HEK293 (cell line): ENCODE measurements around the gene KRTAP10-6.
"Not testable (repeated sequence)": the region's sequence is repeated elsewhere in the genome, so short reads cannot be mapped to it uniquely, and the experiment has no call there.

Experiments used
- CTCF ChIA-PET: fragments of 350-600 bp; formaldehyde crosslinking; extraction: SDS; loops from one replicate; lab custom pipeline; 2021; ENCODE audit warnings: antibody characterized with exemption; lab: Yijun Ruan, JAX
- POLR2A ChIA-PET: fragments of 300-600 bp; formaldehyde crosslinking; extraction: SDS; loops from one replicate; lab custom pipeline; 2020; ENCODE audit warnings: antibody characterized with exemption, inconsistent platforms; lab: Yijun Ruan, JAX
- H3K27ac ChIP-seq: fragments of 200-500 bp; sonication (Bioruptor generic); 2 replicates; pipeline ENCODE4 v1.5.1; 2014; ENCODE audit warnings: low read depth, low read length, control low read depth, inconsistent platforms; ENCODE audit errors: extremely low read depth
- H3K36me3 ChIP-seq, 2 experiments: fragments of 200-500 bp in 1 of 2; sonication (Bioruptor generic) in 1 of 2; 1 replicate in 1 of 2; 2 replicates in 1 of 2; pipeline ENCODE4 v1.5.1; 2014 to 2017; ENCODE audit warnings: inconsistent platforms in 2 of 2, low read length in 2 of 2; ENCODE audit not compliant: control insufficient read depth in 2 of 2, insufficient read depth in 1 of 2
- H3K4me1 ChIP-seq: fragments of 200-500 bp; sonication (Bioruptor generic); 2 replicates; pipeline ENCODE4 v1.5.1; 2014; ENCODE audit warnings: mild to moderate bottlenecking, low read length, inconsistent platforms; ENCODE audit not compliant: control insufficient read depth, insufficient read depth
- H3K4me3 ChIP-seq: 2 replicates; pipeline ENCODE4 v1.5.1; 2011; ENCODE audit warnings: low read depth, mild to moderate bottlenecking, control low read depth, low read length, moderate library complexity
- H3K9me3 ChIP-seq: fragments of 200-500 bp; sonication (Bioruptor generic); 2 replicates; pipeline ENCODE4 v1.5.1; 2014; ENCODE audit warnings: low read depth, low read length, inconsistent platforms; ENCODE audit not compliant: control insufficient read depth, insufficient read depth
- MEIS1 ChIP-seq: sonication (generic); formaldehyde crosslinking; IDR thresholded peaks from 2 replicates; pipeline ENCODE4 v1.8.1; 2022; ENCODE audit warnings: missing genetic modification reagents, mild to moderate bottlenecking, borderline replicate concordance
- OVOL3 ChIP-seq: fragments of 450-650 bp; formaldehyde crosslinking; IDR thresholded peaks from 2 replicates; pipeline ENCODE4 v1.5.1; 2016; ENCODE audit warnings: missing biosample characterization, missing genetic modification characterization
- PRDM1 ChIP-seq: fragments of 450-650 bp; formaldehyde crosslinking; IDR thresholded peaks from 2 replicates; pipeline ENCODE4; 2016; ENCODE audit warnings: missing biosample characterization, missing genetic modification characterization
- TCF7L2 ChIP-seq: IDR thresholded peaks from 2 replicates; pipeline ENCODE4 v1.6.1; 2011; ENCODE audit warnings: low read depth, mild to moderate bottlenecking, inconsistent platforms, low read length, moderate library complexity, borderline replicate concordance
- ZBTB17 ChIP-seq: fragments of 450-650 bp; formaldehyde crosslinking; IDR thresholded peaks from 2 replicates; pipeline ENCODE4 v1.5.1; 2016; ENCODE audit warnings: missing biosample characterization, missing genetic modification characterization
- ZBTB7A ChIP-seq: fragments of 450-650 bp; formaldehyde crosslinking; IDR thresholded peaks from 2 replicates; pipeline ENCODE4 v1.5.1; 2016; ENCODE audit warnings: low read depth, missing biosample characterization, missing genetic modification characterization
- ZIC2 ChIP-seq: fragments of 450-650 bp; formaldehyde crosslinking; IDR thresholded peaks from 2 replicates; pipeline ENCODE4 v1.5.1; 2016; ENCODE audit warnings: missing biosample characterization, missing genetic modification characterization
- ZNF138 ChIP-seq: fragments of 450-650 bp; formaldehyde crosslinking; IDR thresholded peaks from 2 replicates; pipeline ENCODE4 v1.5.1; 2016; ENCODE audit warnings: missing biosample characterization, missing genetic modification characterization, borderline replicate concordance
- ZNF24 ChIP-seq: fragments of 450-650 bp; formaldehyde crosslinking; IDR thresholded peaks from 2 replicates; pipeline ENCODE4 v1.5.1; 2016; ENCODE audit warnings: missing biosample characterization, missing genetic modification characterization
- ZNF248 ChIP-seq: fragments of 450-650 bp; formaldehyde crosslinking; IDR thresholded peaks from 2 replicates; pipeline ENCODE4 v1.5.1; 2017; ENCODE audit warnings: missing biosample characterization, missing genetic modification characterization
- ZNF423 ChIP-seq: fragments of 450-650 bp; formaldehyde crosslinking; IDR thresholded peaks from 2 replicates; pipeline ENCODE4 v1.5.1; 2016; ENCODE audit warnings: missing biosample characterization, missing genetic modification characterization
- ZNF426 ChIP-seq: fragments of 450-650 bp; formaldehyde crosslinking; IDR thresholded peaks from 2 replicates; pipeline ENCODE4 v1.5.1; 2017; ENCODE audit warnings: missing biosample characterization, missing genetic modification characterization, mild to moderate bottlenecking, inconsistent platforms, moderate library complexity
- ZNF48 ChIP-seq: fragments of 450-650 bp; formaldehyde crosslinking; IDR thresholded peaks from 2 replicates; pipeline ENCODE4 v1.5.1; 2016; ENCODE audit warnings: missing biosample characterization, missing genetic modification characterization
- ZNF548 ChIP-seq: fragments of 450-650 bp; formaldehyde crosslinking; IDR thresholded peaks from 2 replicates; pipeline ENCODE4 v1.5.1; 2016; ENCODE audit warnings: missing biosample characterization, missing genetic modification characterization
- ZNF626 ChIP-seq: fragments of 450-650 bp; sonication (Bioruptor Pico); formaldehyde crosslinking; IDR thresholded peaks from 2 replicates; pipeline ENCODE4 v1.5.1; 2018; ENCODE audit warnings: missing biosample characterization, missing genetic modification characterization, inconsistent platforms
- ZNF707 ChIP-seq: fragments of 450-650 bp; formaldehyde crosslinking; IDR thresholded peaks from 2 replicates; pipeline ENCODE4 v1.5.1; 2016; ENCODE audit warnings: missing biosample characterization, missing genetic modification characterization
- ZSCAN23 ChIP-seq: fragments of 450-650 bp; formaldehyde crosslinking; IDR thresholded peaks from 2 replicates; pipeline ENCODE4 v1.5.1; 2016; ENCODE audit warnings: missing biosample characterization, missing genetic modification characterization
- TF ChIP-seq, protein P1 (sequence below): fragments of 450-650 bp; formaldehyde crosslinking; IDR thresholded peaks from 2 replicates; pipeline ENCODE4 v1.5.1; 2016; ENCODE audit warnings: missing biosample characterization, missing genetic modification characterization, borderline replicate concordance
- TF ChIP-seq, protein P2 (sequence below): fragments of 450-650 bp; formaldehyde crosslinking; IDR thresholded peaks from 2 replicates; pipeline ENCODE4 v1.5.1; 2016; ENCODE audit warnings: missing biosample characterization, missing genetic modification characterization
- TF ChIP-seq, protein P3 (sequence below): fragments of 450-650 bp; IDR thresholded peaks from 2 replicates; pipeline ENCODE4 v1.5.1; 2018; ENCODE audit warnings: missing biosample characterization, mild to moderate bottlenecking, missing genetic modification characterization
- TF ChIP-seq, protein P4 (sequence below): fragments of 450-650 bp; formaldehyde crosslinking; IDR thresholded peaks from 2 replicates; pipeline ENCODE4 v1.5.1; 2017; ENCODE audit warnings: missing biosample characterization, mild to moderate bottlenecking, missing genetic modification characterization, moderate library complexity

KRTAP10-6 gene

DNA sequence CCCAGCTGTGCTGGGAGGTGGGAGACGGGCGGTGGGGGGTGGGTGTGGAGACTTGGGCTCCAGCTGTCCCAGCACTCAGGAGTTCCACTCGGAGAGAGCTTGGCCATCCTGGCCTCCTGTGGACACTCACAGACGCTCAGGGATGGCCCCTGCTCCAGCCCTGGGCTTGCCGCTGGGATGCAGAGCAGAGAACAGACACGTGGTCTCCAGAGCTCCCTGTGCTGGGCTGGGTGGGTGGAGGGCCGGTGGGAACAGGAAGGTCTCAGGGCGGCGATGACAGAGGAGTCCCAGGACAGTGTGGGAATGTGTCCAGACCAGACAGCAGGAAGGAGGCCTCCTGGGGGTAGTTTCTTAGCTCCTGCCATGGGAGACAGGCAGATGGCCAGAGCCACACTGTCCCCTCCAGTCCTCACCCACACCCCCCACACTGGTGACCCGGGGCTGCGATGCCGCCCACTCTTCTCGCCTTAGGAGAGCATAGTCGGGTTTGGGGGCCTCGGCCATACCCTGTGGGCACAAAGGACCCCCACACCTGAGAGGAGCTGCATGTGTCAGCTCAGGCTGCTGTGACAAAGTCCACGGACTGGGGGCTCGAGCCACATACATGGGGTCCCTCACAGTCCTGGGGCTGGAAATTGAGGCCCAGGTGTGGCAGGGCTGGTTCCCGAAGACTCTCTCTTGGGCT lies 36.5 kb upstream of the KRTAP10-6 start:
- POLR2A ChIA-PET = no interaction called here
- H3K9me3 ChIP-seq = no peaks in the 10 kb centered on the region
- no peak overlapping the region for H3K4me3 ChIP-seq
- CTCF ChIA-PET = no interaction called here
- TF ChIP-seq, protein P1, sequence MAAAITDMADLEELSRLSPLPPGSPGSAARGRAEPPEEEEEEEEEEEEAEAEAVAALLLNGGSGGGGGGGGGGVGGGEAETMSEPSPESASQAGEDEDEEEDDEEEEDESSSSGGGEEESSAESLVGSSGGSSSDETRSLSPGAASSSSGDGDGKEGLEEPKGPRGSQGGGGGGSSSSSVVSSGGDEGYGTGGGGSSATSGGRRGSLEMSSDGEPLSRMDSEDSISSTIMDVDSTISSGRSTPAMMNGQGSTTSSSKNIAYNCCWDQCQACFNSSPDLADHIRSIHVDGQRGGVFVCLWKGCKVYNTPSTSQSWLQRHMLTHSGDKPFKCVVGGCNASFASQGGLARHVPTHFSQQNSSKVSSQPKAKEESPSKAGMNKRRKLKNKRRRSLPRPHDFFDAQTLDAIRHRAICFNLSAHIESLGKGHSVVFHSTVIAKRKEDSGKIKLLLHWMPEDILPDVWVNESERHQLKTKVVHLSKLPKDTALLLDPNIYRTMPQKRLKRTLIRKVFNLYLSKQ (tag by site-specific recombination) = no peak
- no peak for TF ChIP-seq TCF7L2
- no peak for TF ChIP-seq ZNF24
- TF ChIP-seq ZNF138 = no peak
- TF ChIP-seq, protein P2, sequence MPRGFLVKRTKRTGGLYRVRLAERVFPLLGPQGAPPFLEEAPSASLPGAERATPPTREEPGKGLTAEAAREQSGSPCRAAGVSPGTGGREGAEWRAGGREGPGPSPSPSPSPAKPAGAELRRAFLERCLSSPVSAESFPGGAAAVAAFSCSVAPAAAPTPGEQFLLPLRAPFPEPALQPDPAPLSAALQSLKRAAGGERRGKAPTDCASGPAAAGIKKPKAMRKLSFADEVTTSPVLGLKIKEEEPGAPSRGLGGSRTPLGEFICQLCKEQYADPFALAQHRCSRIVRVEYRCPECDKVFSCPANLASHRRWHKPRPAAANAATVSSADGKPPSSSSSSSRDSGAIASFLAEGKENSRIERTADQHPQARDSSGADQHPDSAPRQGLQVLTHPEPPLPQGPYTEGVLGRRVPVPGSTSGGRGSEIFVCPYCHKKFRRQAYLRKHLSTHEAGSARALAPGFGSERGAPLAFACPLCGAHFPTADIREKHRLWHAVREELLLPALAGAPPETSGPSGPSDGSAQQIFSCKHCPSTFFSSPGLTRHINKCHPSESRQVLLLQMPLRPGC = no peak
- no peak for TF ChIP-seq OVOL3 (tag by site-specific recombination)
- no peak for TF ChIP-seq MEIS1 (CRISPR knock-in tag)
- TF ChIP-seq ZNF626 (tag by site-specific recombination) = no peak
- no peak overlapping the region for H3K27ac ChIP-seq
- H3K4me1 ChIP-seq = no peaks in the 10 kb centered on the region
- no peaks in the 10 kb centered on the region for H3K36me3 ChIP-seq

DNA sequence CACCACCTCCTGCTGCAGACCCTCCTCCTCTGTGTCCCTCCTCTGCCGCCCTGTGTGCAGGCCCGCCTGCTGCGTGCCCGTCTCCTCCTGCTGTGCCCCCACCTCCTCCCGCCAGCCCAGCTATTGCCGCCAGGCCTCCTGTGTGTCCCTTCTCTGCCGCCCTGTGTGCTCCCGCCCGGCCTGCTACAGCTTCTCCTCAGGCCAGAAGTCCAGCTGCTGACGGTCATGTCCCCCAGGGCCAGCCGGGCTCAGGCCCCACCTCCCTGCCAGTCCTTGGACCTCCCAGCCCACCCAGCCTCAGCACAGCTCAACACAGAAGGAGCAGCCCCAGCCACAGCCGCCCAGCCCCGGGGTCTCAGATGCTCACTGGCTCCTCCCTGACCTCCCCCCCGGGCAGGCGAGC lies 35.5 kb upstream of the KRTAP10-6 start:
- H3K27ac ChIP-seq, CTCF ChIA-PET, H3K36me3 ChIP-seq, POLR2A ChIA-PET, H3K4me3 ChIP-seq, H3K9me3 ChIP-seq, H3K4me1 ChIP-seq: not testable (repeated sequence)

DNA sequence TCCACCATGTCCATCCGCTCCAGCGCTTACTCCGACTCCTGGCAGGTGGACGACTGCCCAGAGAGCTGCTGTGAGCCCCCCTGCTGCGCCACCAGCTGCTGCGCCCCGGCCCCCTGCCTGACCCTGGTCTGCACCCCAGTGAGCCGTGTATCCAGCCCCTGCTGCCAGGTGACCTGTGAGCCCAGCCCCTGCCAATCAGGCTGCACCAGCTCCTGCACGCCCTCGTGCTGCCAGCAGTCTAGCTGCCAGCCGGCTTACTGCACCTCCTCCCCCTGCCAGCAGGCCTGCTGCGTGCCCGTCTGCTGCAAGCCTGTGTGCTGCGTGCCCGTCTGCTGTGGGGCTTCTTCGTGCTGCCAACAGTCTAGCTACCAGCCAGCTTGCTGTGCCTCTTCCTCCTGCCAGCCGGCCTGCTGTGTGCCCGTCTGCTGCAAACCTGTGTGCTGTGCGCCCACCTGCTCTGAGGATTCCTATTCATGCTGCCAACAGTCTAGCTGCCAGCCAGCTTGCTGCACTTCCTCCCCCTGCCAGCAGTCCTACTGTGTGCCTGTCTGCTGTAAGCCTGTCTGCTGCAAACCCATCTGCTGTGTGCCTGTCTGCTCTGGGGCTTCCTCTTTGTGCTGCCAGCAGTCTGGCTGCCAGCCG lies 35.0 kb upstream of the KRTAP10-6 start:
- H3K4me3 ChIP-seq, H3K36me3 ChIP-seq, CTCF ChIA-PET, H3K9me3 ChIP-seq, H3K27ac ChIP-seq, H3K4me1 ChIP-seq, POLR2A ChIA-PET: not testable (repeated sequence)
- TF ChIP-seq ZIC2 (tag by site-specific recombination) = 0 out of 2 replicates have a peak, but pooled peaks have one; percentile 25

DNA sequence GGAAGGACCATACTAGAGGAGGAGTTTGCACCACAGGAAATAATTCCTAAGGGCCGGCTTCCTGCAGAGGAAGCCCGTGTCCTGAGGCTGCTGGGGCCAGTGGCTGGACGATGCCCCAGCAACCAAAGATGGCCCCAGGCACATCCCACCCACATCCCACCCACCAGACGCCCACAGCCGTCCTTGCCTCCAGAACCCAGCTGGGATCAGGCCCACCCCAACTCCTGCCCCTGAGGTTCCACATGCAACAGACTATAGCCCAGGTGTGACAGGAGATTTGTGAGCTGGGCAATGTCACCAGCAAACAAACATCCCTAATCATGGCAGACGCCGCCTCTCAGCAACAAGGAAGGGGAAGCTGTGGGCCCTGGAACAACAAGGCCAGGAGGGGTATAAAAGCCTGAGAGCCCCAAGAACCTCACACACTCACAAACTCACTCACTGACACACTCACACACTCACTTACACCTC lies 34.4 kb upstream of the KRTAP10-6 start, which contains the start of gene KRTAP10-9:
TSS of gene KRTAP10-9 (plus strand) at position 421 of the 471 bp plus-strand sequence. CDS start 79 bp downstream, outside the sequence.
- ChIA-PET POLR2A (no interaction called here), CTCF (no interaction called here)
- Histone ChIP-seq H3K36me3 (no peaks in the 10 kb centered on the region), H3K27ac (no peak within 1 kb of the TSS), H3K4me3 (no peak within 1 kb of the TSS), H3K4me1 (no peaks in the 10 kb centered on the region), H3K9me3 (no peaks in the 10 kb centered on the region)
- TF ChIP-seq, protein P3, sequence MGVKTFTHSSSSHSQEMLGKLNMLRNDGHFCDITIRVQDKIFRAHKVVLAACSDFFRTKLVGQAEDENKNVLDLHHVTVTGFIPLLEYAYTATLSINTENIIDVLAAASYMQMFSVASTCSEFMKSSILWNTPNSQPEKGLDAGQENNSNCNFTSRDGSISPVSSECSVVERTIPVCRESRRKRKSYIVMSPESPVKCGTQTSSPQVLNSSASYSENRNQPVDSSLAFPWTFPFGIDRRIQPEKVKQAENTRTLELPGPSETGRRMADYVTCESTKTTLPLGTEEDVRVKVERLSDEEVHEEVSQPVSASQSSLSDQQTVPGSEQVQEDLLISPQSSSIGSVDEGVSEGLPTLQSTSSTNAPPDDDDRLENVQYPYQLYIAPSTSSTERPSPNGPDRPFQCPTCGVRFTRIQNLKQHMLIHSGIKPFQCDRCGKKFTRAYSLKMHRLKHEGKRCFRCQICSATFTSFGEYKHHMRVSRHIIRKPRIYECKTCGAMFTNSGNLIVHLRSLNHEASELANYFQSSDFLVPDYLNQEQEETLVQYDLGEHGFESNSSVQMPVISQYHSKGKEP (tag by site-specific recombination) = no peak
- TF ChIP-seq ZNF707 (tag by site-specific recombination) (no peak), ZNF248 (tag by site-specific recombination) (no peak), ZSCAN23 (tag by site-specific recombination) (no peak), ZBTB17 (tag by site-specific recombination) (no peak), ZNF423 (no peak), ZNF426 (no peak), ZNF548 (tag by site-specific recombination) (no peak), ZNF48 (tag by site-specific recombination) (no peak), PRDM1 (tag by site-specific recombination) (no peak), ZBTB7A (no peak)
- TF ChIP-seq, protein P4, sequence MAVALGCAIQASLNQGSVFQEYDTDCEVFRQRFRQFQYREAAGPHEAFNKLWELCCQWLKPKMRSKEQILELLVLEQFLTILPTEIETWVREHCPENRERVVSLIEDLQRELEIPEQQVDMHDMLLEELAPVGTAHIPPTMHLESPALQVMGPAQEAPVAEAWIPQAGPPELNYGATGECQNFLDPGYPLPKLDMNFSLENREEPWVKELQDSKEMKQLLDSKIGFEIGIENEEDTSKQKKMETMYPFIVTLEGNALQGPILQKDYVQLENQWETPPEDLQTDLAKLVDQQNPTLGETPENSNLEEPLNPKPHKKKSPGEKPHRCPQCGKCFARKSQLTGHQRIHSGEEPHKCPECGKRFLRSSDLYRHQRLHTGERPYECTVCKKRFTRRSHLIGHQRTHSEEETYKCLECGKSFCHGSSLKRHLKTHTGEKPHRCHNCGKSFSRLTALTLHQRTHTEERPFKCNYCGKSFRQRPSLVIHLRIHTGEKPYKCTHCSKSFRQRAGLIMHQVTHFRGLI (tag by site-specific recombination) = no peak
